Measurements from ENCODE around the gene GUK1.
"Not testable (repeated sequence)": the region's sequence is repeated elsewhere in the genome, so short reads cannot be mapped to it uniquely, and the experiment has no call there.

GUK1 gene

GRCh38 chr1:228105270-228105995 is 34.6 kb upstream of the GUK1 start:
- DNase-seq, result no peak

- DNase-seq, result no peak
Measured at GRCh38 chr1:228105996-228106799, 33.9 kb upstream of the GUK1 start.

- DNase-seq, result no peak
Measured at GRCh38 chr1:228106800-228107054, 33.4 kb upstream of the GUK1 start.

- no peak for DNase-seq
Measured at GRCh38 chr1:228107636-228108035, 32.4 kb upstream of the GUK1 start.

GRCh38 chr1:228108055-228108690 is 31.9 kb upstream of the GUK1 start:
- no peak for DNase-seq

- DNase-seq, result no peak
Measured at GRCh38 chr1:228108742-228109072, 31.4 kb upstream of the GUK1 start.

GRCh38 chr1:228109073-228109961 is 30.8 kb upstream of the GUK1 start, which contains the start of gene MRPL55:
TSS of gene MRPL55 (minus strand) at chr1:228109299. CDS start at chr1:228108260, 1,039 bp downstream.
- DNase-seq, result peak; percentile 92

DNA sequence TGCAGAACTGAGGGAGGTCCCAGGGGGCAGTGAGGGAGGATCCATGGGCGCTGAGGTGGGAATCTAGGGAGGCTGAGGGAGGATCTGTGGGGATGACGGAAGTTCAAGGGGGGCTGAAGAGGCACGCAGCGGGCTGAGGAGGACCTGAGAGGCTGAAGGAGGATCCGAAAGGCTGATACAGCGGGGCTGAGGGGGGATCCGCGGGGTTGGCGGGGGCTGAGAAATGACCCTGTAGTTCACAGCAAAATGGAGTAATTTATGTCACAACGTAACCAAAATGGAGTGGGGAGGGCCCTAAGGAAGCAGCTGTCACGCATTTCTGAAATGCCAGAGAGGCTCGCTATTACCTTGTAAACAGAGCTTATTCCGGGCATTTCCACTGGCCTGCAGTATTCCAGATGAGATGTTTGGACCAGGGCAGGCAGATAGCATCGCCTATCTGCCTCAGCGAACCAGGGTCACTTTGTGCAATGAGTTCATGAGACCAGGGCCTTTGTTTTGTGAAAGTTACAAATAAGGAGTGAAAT is 30.1 kb upstream of the GUK1 start:
- DNase-seq, result no peak

GRCh38 chr1:228110556-228110955 is 29.5 kb upstream of the GUK1 start:
- no peak for DNase-seq

DNA sequence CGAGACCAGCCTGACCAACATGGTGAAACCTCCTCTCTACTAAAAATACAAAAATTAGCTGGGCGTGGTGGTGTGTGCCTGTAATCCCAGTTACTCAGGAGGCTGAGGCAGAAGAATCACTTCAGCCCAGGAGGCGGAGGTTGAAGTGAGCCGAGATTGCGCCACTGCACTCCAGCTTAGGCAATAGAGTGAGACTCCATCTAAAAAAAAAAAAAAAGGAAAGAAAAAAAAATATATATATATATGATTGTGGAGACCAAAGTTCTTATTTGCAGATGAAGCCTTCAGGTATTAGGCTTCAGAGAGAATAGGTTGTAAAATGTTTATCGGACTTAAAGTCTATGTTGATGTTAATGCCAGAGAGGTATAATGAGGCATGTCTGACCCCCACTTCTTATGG is 28.8 kb upstream of the GUK1 start:
- not testable (repeated sequence) for DNase-seq

DNA sequence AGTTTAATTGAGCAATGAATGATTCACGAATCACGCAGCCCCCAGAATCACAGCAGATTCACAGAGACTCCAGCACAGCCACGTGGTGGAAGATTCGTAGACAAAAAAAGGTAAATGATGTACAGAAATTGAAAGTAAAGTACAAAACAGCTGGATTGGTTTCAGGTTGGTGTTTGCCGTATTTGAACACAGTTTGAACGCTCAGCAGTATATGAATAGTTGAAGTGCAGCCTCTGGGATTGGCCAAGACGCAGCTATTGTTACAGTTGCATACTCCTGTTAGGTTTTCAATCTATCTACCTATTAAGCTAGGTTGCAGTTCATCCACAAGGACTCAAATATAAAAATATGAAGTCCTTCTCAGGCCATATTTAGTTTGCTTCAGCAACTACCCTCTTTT is 27.9 kb upstream of the GUK1 start:
- DNase-seq, result no peak

- no peak for DNase-seq
Measured at GRCh38 chr1:228112617-228113016, 27.5 kb upstream of the GUK1 start.

DNA sequence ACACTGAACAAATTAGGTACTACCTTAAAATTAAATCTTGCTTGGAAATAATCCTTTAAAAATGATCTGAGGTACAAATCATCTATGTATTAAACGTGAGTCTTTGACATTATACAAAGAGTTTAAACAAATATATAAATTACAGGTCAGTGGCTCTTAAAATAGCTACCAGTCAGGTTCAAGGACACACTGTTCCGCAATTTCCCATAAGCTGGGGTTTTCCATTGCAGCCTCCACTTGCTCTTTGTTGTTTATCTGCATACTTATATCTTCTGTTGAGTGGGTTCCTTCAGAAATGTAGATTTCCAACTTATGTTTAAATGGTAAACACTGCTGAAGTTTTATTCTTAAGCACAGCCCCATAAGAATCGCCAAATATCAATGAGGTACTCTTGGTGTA is 25.3 kb upstream of the GUK1 start:
- no peak for DNase-seq

- no peak for DNase-seq
Measured at GRCh38 chr1:228117335-228117734, 22.7 kb upstream of the GUK1 start.

DNA sequence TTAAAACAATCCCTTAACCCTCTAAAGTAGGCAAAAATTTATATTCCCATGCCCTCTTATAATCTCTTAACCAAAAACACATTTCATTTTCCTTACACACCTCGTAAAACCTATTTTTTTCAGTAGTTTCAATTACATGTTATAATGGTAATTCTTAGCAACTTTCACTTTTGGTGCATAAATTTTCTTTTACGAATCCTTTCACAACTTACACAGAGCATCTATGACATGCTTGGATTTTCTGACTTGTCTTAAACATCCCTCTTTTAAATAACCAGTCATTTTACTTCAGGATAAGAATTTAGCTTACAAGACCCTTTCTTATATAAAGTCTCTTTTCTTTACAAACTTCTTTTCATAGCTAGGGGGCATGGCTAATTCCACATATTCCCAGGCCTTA is 22.0 kb upstream of the GUK1 start:
- DNase-seq, result no peak

- DNase-seq, result no peak
Measured at GRCh38 chr1:228120351-228120750, 19.7 kb upstream of the GUK1 start.

- DNase-seq, result no peak
Measured at GRCh38 chr1:228120857-228121489, 19.1 kb upstream of the GUK1 start.

GRCh38 chr1:228122921-228123441 is 17.1 kb upstream of the GUK1 start:
- DNase-seq, result no peak

GRCh38 chr1:228123505-228123904 is 16.6 kb upstream of the GUK1 start:
- DNase-seq, result no peak

- no peak for DNase-seq
Measured at GRCh38 chr1:228125185-228125584, 14.9 kb upstream of the GUK1 start.

DNA sequence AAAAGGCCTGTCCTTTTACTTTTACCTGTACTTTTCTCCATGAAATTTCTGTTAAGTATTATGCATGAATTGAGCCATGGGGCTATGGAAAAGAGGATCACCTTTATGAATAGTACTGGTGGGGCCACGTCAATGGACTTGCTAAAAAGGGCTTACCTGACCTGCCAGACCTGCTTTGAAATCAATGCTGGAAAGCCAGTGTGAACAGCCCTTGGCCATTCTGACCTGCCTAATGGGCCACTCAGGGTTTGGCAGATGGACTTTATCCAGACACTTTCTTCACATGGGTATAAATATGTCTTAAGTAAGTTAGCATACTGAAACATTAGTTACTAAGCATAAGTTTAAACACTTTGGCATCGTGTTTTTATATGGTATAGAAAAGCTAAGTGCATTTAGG is 8.3 kb upstream of the GUK1 start:
- DNase-seq, result no peak

DNA sequence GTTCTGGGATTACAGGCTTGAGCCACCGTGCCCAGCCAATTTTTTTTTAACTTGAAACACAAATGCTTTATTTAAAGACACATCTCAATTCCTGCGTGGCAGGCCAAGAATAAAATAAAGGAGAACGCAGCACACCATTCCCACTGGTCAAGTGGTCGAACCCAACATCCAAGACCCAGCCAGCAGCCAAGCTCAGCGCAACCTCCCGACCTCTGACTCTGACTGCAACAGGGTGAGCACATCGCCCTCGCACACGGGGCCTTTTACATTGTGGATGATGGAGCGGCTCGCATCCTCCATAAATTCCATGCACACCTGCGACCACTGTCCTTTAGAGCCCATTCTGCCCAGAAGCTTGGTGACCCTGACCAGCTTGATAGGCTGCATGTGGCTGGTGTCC is 5.5 kb upstream of the GUK1 start:
- DNase-seq, result no peak
